ENCODE measurements around the gene NTSR2.

- TF ChIP-seq CTCF (conservative IDR thresholded peaks at IDR 0.05; ENCODE audit: low read depth, low read length) (no peak), EZH2 (IDR thresholded peaks at IDR 0.05; ENCODE audit: low read length, unreplicated experiment) (no peak), EZH2phosphoT487 (IDR thresholded peaks at IDR 0.05; ENCODE audit: borderline replicate concordance, low read length) (no peak)
Observed at GRCh38 chr2:11667866-11668637, 1.9 kb downstream of the NTSR2 start.

Measured in PC-3 (cell line).